Psoas muscle (tissue), 8 donors: ENCODE results near the gene SMC5. TPM values are rescaled to one million over a fixed set of nuclear protein-coding genes. Genes with fewer than 3 reads are reported as not detected.

ENCODE experiments used
- ATAC-seq, 4 donors: fragments of 200-7000 bp; cut with Tn5 transposase; one replicate each; pipeline ENCODE4 v1.9.1; 2020; ENCODE audit warnings: moderate library complexity in 3 of 4, mild to moderate bottlenecking in 2 of 4
- DNase-seq, 2 donors: peaks; one replicate each; pipeline ENCODE4 v3.0.0-alpha.2; 2020
- H3K27ac ChIP-seq: fragments of 200-600 bp; one replicate; pipeline ENCODE4 v1.8.0; 2022
- H3K27me3 ChIP-seq, 3 donors: fragments of 200-600 bp in 1 of 3; one replicate each; pipeline versions ENCODE4 v1.6.1 to v1.8.0; 2013 to 2022; ENCODE audit warnings: low read length in 2 of 3, mild to moderate bottlenecking in 2 of 3, moderate library complexity in 1 of 3; ENCODE audit not compliant: insufficient read depth in 3 of 3
- H3K36me3 ChIP-seq, 2 donors: fragments of 200-600 bp in 1 of 2; one replicate each; pipeline versions ENCODE4 v1.6.1 to v1.8.0; 2013 to 2022; ENCODE audit warnings: low read depth in 1 of 2, mild to moderate bottlenecking in 1 of 2, moderate library complexity in 1 of 2; ENCODE audit not compliant: insufficient read depth in 1 of 2
- H3K4me1 ChIP-seq: fragments of 200-600 bp; one replicate; pipeline ENCODE4 v1.8.0; 2022
- H3K4me3 ChIP-seq: fragments of 200-600 bp; one replicate; pipeline ENCODE4 v1.8.0; 2022; ENCODE audit warnings: mild to moderate bottlenecking
- H3K9me3 ChIP-seq: fragments of 200-600 bp; one replicate; pipeline ENCODE4 v1.8.0; 2022
- CTCF ChIP-seq: fragments of 200-600 bp; IDR thresholded peaks from one replicate; pipeline ENCODE4 v1.8.0; 2022; ENCODE audit warnings: antibody characterized with exemption
- WGBS, 3 donors: extraction: QIAGEN DNeasy Blood & Tissue Kit; methylation state at CpG; one replicate each; pipeline versions ENCODE4 v1.1.6 to v1.1.7; 2013; 5-methylcytosine and 5-hydroxymethylcytosine counted together
- intact Hi-C, 2 donors: fragments of 100-400 bp; cut with DNase I; formaldehyde crosslinking; loops; one replicate each; pipeline versions ENCODE4 v1.11.0 to v1.14.2; 2022
- polyA plus RNA-seq, 3 donors: library from polyadenylated mRNA; stranded (reverse); fragments of 200-250 nt; gene quantifications; one replicate each; pipeline ENCODE4 v1.2.3, GENCODE V29; 2013
- total RNA-seq, 4 donors: library from RNA; stranded (reverse); fragmentation: NEBNext Ultra II Directional in 2 of 4; extraction: Animal tissue kit (Norgen Biotek cat#: 25700) in 2 of 4; gene quantifications; one replicate each; pipeline versions ENCODE4 v1.2.1 to v1.2.4, GENCODE V29; 2021 to 2023
- donor health status: healthy with polysubstance abuse.
- donor health status: DM: no; HTN: no; CAD: no; lungs with moderate emphysema.
- donor health status: Bipolar disorder and iron deficiency.
- donor health status: healthy.
- donor health status: DM: yes; HTN: yes; CAD: no.
- donor health status: DM: no; HTN: no; CAD: no.
- donor health status: DM: no; HTN: no; CAD: no.
- donor health status: DM: yes; HTN: yes; CAD: no.

The SMC5 gene
- total and polyA plus RNA-seq, 7 donors, result 5.5 to 21.0 (median 18.1) TPM

GRCh38 chr9:70363760-70364159, 105.0 kb downstream of the SMC5 start:
- intact Hi-C loops, result no loop called here
- Histone ChIP-seq H3K27ac (no peak overlapping the region), H3K4me1 (peaks cover 9% of the 10 kb centered on the region), H3K4me3 (no peak overlapping the region), H3K9me3 (no peaks in the 10 kb centered on the region), H3K36me3 (no peaks in the 10 kb centered on the region), H3K27me3 (no peaks in the 10 kb centered on the region)
- DNase-seq, result no peak
- no peak for TF ChIP-seq CTCF
- WGBS, 3 donors, result 95 to 97% (median 96%) methylated on average over 7 of the region's 7 CpGs
- ATAC-seq, result no peak

- Histone ChIP-seq H3K27ac (peak overlapping the region; percentile 2), H3K4me3 (no peak overlapping the region), H3K4me1 (peaks cover 9% of the 10 kb centered on the region), H3K9me3 (no peaks in the 10 kb centered on the region), H3K27me3 (no peaks in the 10 kb centered on the region), H3K36me3 (no peaks in the 10 kb centered on the region)
- WGBS, 3 donors, result 47 to 69% (median 50%) methylated on average over 6 of the region's 6 CpGs
- TF ChIP-seq CTCF, result no peak
- DNase-seq (no peak), ATAC-seq (peak; percentile 37 to 76 (median 64))
- intact Hi-C loops, result no loop called here
Measured at GRCh38 chr9:70367305-70367930, 108.6 kb downstream of the SMC5 start.

GRCh38 chr9:70374962-70375618, 116.3 kb downstream of the SMC5 start:
- DNase-seq (no peak), ATAC-seq (no peak)
- TF ChIP-seq CTCF, result no peak
- Histone ChIP-seq H3K9me3 (no peaks in the 10 kb centered on the region), H3K27me3 (no peaks in the 10 kb centered on the region), H3K4me3 (no peak overlapping the region), H3K27ac (no peak overlapping the region), H3K36me3 (no peaks in the 10 kb centered on the region), H3K4me1 (peaks cover 21% of the 10 kb centered on the region)
- WGBS, 3 donors, result 67 to 86% (median 77%) methylated on average over 17 of the region's 17 CpGs
- intact Hi-C loops, result no loop called here

- H3K4me1 ChIP-seq, result peaks cover 45% of the 10 kb centered on the region
- DNase-seq, result no peak
- H3K4me3 ChIP-seq, result no peak overlapping the region
- no peaks in the 10 kb centered on the region for H3K9me3 ChIP-seq
- no peak for TF ChIP-seq CTCF
- peak in 3 of 4 donors; percentile 18 to 52 (median 49) for ATAC-seq
- WGBS, 3 donors, result 55 to 71% (median 56%) methylated on average over 6 of the region's 6 CpGs
- intact Hi-C loops, result no loop called here
- peak overlapping the region; percentile 13 for H3K27ac ChIP-seq
- no peaks in the 10 kb centered on the region for H3K27me3 ChIP-seq
- H3K36me3 ChIP-seq, result peaks cover 0 to 13% of the 10 kb centered on the region in 2 donors
Measured at GRCh38 chr9:70382046-70382708, 123.4 kb downstream of the SMC5 start.
